Gastroesophageal sphincter (tissue), 3 donors: ENCODE measurements around the gene UCHL5.

Experiments used
- CTCF ChIP-seq, 4 experiments: fragments of 200-600 bp in 2 of 4; fragments of 450-650 bp in 2 of 4; sonication (generic) in 1 of 4; IDR thresholded peaks; one replicate each; pipeline ENCODE4 v1.5.1; 2017 to 2019; ENCODE audit warnings: antibody characterized with exemption in 4 of 4, mild to moderate bottlenecking in 2 of 4, moderate library complexity in 2 of 4
- EP300 ChIP-seq: sonication (generic); formaldehyde crosslinking; IDR thresholded peaks from one replicate; pipeline ENCODE4 v1.6.1; 2017; ENCODE audit warnings: antibody characterized with exemption, mild to moderate bottlenecking
- POLR2A ChIP-seq, 2 donors: fragments of 450-650 bp; IDR thresholded peaks; one replicate each; pipeline ENCODE4 v1.6.1; 2017; ENCODE audit warnings: antibody characterized with exemption in 2 of 2, mild to moderate bottlenecking in 2 of 2, moderate library complexity in 1 of 2
- POLR2AphosphoS5 ChIP-seq: sonication (generic); formaldehyde crosslinking; IDR thresholded peaks from one replicate; pipeline ENCODE4 v1.6.1; 2017; ENCODE audit warnings: antibody characterized with exemption

GRCh38 chr1:193065954-193066353, 6.8 kb upstream of the UCHL5 start:
- TF ChIP-seq POLR2AphosphoS5 (no peak), EP300 (no peak), POLR2A (IDR thresholded peaks at IDR 0.05) (no peak), CTCF (IDR thresholded peaks at IDR 0.05) (no peak)
